ENCODE measurements around the gene MTHFSD.

GRCh38 chr16:86498671-86499439, 56.2 kb downstream of the MTHFSD start:
- no peak for TF ChIP-seq POLR2AphosphoS5 (IDR thresholded peaks at IDR 0.05)
- TF ChIP-seq CTCF (IDR thresholded peaks at IDR 0.05), result no peak

Data from breast epithelium (tissue), 3 donors.